GM23338 (cell line): ENCODE data around the gene DCDC2.

Source experiments
- CREB1 ChIP-seq: fragments of 250-450 bp; sonication (Bioruptor Pico); IDR thresholded peaks from 2 replicates; pipeline ENCODE4 v1.5.0; 2020; ENCODE audit warnings: low read depth, mild to moderate bottlenecking, moderate library complexity
- CTCF ChIP-seq, 2 experiments: fragments of 200-600 bp in 1 of 2; sonication (generic) in 1 of 2; conservative IDR thresholded peaks; 2 replicates each; pipeline versions ENCODE4 v1.5.1 to v1.6.1; 2016 to 2017; ENCODE audit warnings: antibody characterized with exemption in 2 of 2, low read depth in 2 of 2, mild to moderate bottlenecking in 2 of 2, moderate library complexity in 1 of 2
- EZH2 ChIP-seq: fragments of 200-600 bp; sonication (generic); IDR thresholded peaks from one replicate; pipeline ENCODE4 v1.8.0; 2017; ENCODE audit warnings: antibody characterized with exemption, mild to moderate bottlenecking, low read depth; ENCODE audit not compliant: unreplicated experiment
- EZH2phosphoT487 ChIP-seq: fragments of 200-600 bp; sonication (generic); IDR thresholded peaks from one replicate; pipeline ENCODE4 v1.8.1; 2018; ENCODE audit warnings: antibody characterized with exemption; ENCODE audit not compliant: unreplicated experiment
- JUNB ChIP-seq: IDR thresholded peaks from one replicate; pipeline ENCODE4 v1.6.1; 2016; ENCODE audit warnings: antibody characterized with exemption; ENCODE audit not compliant: unreplicated experiment
- POLR2AphosphoS5 ChIP-seq: IDR thresholded peaks from 2 replicates; pipeline ENCODE4 v1.6.1; 2016; ENCODE audit warnings: antibody characterized with exemption, low read depth
- REST ChIP-seq: IDR thresholded peaks from one replicate; pipeline ENCODE4 v1.6.1; 2018; ENCODE audit warnings: antibody characterized with exemption; ENCODE audit not compliant: unreplicated experiment

GRCh38 chr6:24197892-24198291 lies 160.0 kb downstream of the DCDC2 start:
- TF ChIP-seq EZH2phosphoT487 = no peak
- no peak for TF ChIP-seq CTCF (conservative IDR thresholded peaks at IDR 0.05; ENCODE audit: low read depth in 2 of 2)
- TF ChIP-seq POLR2AphosphoS5 = no peak
- no peak for TF ChIP-seq EZH2
- TF ChIP-seq CREB1 = no peak
- TF ChIP-seq REST = no peak
- TF ChIP-seq JUNB = no peak
